ENCODE data around the gene TIRAP.
"Not testable (repeated sequence)": the region's sequence is repeated elsewhere in the genome, so short reads cannot be mapped to it uniquely, and the experiment has no call there.

TIRAP gene

DNA sequence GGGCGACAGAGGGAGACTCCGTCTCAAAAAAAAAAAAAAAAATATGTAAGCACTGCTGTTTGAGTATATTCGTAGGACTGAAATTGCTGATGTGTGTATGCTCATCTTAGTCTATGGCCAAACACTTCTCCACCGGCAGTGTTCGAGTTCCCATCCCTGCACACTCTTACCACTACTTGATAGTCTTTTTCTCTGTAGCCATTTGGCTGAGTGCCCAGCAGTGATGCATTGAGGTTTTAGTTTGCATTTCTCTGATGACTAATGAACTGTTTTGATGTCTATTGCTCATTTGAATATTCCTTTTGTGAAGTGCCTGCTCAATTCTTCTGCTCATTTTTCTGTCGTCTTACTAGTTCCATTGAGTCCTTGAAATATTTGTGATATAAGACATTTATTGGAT lies 1.9 kb downstream of the TIRAP start:
- DNase-seq (ENCODE audit: low read depth in 3 of 3) = peak; percentile 80 to 85 (median 83)

DNA sequence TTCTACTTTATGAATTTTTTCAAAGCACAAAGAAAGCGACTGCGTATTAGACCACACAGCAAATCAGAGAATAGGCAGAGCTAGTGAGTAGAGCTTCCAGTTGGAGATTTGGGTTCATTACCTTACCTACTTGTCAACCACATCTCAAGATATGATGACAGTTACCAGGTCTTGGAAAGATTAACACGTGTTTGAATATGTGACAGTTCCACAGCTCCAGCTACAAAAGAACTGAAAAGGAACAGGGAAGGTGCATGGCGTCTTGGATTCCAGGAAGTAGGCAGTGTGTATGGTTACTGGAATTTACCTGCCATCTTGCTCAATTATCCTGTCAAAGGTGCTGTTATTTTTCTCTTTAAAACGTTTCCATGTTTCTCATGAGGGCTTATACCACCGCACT lies 5.3 kb downstream of the TIRAP start:
- DNase-seq (ENCODE audit: low read depth in 3 of 3) = no peak

DNA sequence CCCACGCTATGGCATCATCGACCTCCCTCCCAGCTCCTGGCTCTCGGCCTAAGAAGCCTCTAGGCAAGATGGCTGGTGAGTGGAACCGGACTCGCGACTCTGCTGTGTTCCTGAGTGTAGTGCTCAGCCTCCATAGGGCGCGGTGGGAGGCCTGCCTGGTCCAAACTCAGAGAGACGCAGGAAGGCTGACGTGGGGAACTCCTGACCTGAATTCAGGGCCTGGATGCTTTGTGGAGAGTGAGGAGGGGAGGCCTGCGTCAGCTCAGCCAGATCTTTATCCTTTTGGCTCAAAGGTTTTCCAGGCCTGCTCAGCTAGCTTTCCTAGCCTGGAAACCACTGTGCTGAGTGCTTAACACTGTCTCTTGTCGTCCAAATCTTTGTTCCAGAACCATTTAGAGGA lies 8.0 kb downstream of the TIRAP start:
- DNase-seq (ENCODE audit: low read depth in 3 of 3) = no peak

DNA sequence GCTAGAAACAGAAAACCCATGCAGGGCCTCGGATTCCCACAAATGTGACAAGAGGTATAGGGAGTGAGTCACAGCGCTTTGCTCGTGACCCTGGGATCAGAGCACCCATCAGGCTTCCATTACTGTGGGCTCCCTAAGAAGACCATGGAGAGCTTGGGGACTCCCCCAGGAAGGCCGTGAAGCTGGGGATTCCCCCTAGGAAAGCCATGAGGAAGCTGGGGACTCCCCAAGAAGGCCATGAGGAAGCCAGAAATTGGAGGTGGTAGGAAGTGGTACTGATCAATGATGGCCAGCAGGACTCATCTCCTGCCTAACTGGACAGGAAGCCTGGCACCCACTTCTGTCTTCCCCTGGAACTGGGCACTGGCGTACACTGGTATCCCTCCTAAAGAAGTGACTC lies 10.8 kb downstream of the TIRAP start:
- no peak for DNase-seq (ENCODE audit: low read depth in 3 of 3)

GRCh38 chr11:126297004-126297403 lies 14.1 kb downstream of the TIRAP start:
- no peak for DNase-seq (ENCODE audit: low read depth in 3 of 3)

- peak; percentile 72 to 84 (median 80) for DNase-seq (ENCODE audit: low read depth in 3 of 3)
These were observed 20.9 kb downstream of the TIRAP start, which contains the start of gene DCPS for GRCh38 chr11:126303623-126304456. Gene DCPS (plus strand): TSS chr11:126304060. CDS start chr11:126304081, 21 bp downstream.

GRCh38 chr11:126304457-126305075 lies 21.7 kb downstream of the TIRAP start:
- DNase-seq (ENCODE audit: low read depth in 3 of 3) = no peak

- DNase-seq (ENCODE audit: low read depth in 3 of 3) = no peak
These were observed 22.8 kb downstream of the TIRAP start for GRCh38 chr11:126305699-126306098.

DNA sequence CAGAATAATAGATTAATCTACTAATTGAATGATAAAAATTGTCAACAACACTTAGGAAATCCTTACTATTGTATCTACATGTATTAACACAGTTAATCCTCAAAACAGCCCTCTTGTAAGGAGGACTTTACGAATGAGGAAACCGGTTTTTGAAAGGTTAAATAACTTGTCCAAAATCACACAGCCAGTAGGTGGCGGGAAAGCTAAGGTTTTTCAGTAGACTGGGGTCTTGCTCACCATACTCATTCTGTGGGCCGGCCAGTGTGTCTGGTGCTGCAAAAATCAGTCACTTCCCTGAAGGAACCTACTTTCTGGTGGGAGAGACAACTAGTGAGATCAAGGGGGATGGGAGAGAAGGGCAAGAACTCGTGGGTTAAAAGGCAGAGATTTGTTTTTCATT lies 24.8 kb downstream of the TIRAP start:
- no peak for DNase-seq (ENCODE audit: low read depth in 3 of 3)

GRCh38 chr11:126308271-126308671 lies 25.4 kb downstream of the TIRAP start:
- no peak for DNase-seq (ENCODE audit: low read depth in 3 of 3)

- DNase-seq (ENCODE audit: low read depth in 3 of 3) = not testable (repeated sequence)
These were observed 25.9 kb downstream of the TIRAP start for GRCh38 chr11:126308771-126309170.

GRCh38 chr11:126310200-126310991 lies 27.5 kb downstream of the TIRAP start:
- DNase-seq (ENCODE audit: low read depth in 3 of 3) = peak in 1 of 3 donors; percentile 45

- DNase-seq (ENCODE audit: low read depth in 3 of 3) = no peak
These were observed 28.1 kb downstream of the TIRAP start for GRCh38 chr11:126310992-126311310.

- no peak for DNase-seq (ENCODE audit: low read depth in 3 of 3)
These were observed 28.8 kb downstream of the TIRAP start for GRCh38 chr11:126311401-126312291.

- DNase-seq (ENCODE audit: low read depth in 3 of 3) = no peak
These were observed 30.1 kb downstream of the TIRAP start for GRCh38 chr11:126312961-126313360.

GRCh38 chr11:126313826-126314225 lies 30.9 kb downstream of the TIRAP start:
- no peak for DNase-seq (ENCODE audit: low read depth in 3 of 3)

DNA sequence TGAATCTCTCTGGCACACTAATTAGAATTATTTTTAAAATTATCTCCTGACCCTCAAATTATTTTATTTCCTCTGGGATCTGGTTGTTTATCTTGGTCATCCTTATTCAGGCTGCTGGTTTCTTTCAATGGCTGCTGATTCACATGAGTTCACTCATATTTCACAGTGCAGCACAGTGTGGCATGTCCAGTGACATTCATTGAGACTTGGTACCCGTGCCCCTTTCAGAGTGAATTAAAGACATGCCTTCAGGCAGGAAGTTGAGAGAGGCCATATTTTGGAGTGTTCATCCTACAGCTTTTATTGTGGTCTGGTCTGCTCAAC lies 34.5 kb downstream of the TIRAP start:
- no peak for DNase-seq (ENCODE audit: low read depth in 3 of 3)

DNA sequence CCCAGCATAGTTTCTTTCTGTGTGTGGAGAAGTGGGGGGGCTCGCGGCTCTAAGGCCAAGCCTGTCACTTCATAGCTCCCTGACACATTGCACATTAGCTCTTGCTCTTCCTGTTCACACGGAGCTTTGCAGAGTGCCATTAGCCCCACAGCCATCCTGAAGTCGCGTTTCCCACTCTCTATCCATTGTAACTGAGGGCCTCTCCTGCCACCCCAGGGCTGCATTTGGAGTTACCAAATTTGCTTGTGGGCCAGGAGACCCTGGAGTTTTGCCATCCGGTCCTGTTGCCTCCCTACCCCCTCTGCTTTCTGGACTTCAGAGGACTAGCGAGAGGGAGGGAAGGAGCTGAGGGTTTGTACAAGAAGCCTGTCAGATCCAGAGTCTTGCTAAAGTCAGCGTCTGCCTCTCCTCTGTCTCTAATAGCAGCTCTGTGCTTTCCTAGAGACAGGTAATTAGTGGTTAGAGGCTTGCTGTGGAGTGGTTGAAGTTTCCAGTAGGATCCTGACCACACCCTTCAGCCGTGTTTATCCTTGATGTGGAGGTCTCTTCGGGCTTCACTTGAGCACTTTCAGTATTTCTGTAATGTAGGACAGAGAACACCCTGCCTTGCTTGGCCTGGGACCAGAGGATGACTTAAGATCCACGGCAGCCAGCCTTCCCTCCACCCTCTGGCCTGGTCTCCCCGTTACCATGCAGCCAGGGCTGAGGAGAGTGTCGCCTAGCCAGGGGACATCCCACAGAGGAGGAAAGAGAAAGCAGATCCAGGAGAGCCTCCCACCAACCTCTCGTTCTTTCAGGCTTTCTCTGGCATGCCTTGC lies 35.1 kb downstream of the TIRAP start:
- DNase-seq (ENCODE audit: low read depth in 3 of 3) = no peak

DNA sequence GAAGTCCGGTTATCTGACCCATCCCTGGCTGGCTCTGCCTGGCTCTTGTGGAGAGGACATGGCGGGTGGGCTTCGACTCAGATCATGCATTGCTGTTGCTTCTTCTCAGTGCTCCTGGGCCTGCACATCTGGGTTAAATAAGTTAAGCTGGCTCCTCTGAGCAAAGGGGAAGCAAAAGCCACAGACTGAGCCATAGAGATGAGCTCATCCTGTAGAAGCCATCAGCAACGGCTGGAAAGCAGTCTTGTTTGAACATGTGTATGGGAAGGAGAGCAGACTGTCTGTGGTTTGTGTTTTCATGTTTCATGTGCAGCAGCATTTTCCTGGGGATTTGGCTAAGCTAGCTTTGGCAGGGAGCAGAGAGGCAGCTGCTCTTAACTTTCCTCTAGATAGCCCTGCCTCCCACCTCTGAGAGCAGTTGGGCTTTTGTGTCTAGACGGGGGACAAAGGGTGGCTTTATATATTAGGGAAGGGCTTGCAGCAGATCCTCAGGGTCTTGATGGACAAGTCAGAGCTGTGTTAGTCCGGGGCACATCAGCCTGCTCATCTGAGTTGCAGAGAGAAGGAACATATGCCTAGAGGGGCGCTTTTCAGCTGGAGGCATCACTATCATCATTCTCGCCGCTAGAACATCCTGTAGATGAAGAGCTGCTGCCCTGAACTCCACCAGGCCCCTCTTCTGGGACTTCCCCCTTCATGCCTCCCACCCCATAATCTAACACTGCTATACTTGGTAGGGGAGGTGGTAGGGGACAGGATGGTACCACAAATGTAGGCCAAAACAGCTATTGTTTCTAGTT lies 35.9 kb downstream of the TIRAP start:
- no peak for DNase-seq (ENCODE audit: low read depth in 3 of 3)

- DNase-seq (ENCODE audit: low read depth in 3 of 3) = no peak
These were observed 36.5 kb downstream of the TIRAP start for GRCh38 chr11:126319374-126319740.

All from stimulated activated CD4-positive, alpha-beta T cell treated with anti-CD3 and anti-CD28 coated beads, TNF-alpha, amount 100 ng/mL, for 48 hours (primary cell).